Rectal smooth muscle tissue (tissue), 1 donor: Measurements from ENCODE around the gene PAX3.
A peak's percentile ranks its signal among the peaks of the same experiment; 100 is the strongest.

Source experiments
- H3K27ac ChIP-seq: one replicate; pipeline ENCODE4 v1.7.0; 2013; ENCODE audit warnings: low read depth, low read length, inconsistent platforms
- H3K27me3 ChIP-seq: one replicate; pipeline ENCODE4 v1.7.0; 2013; ENCODE audit warnings: low read length; ENCODE audit not compliant: control insufficient read depth, insufficient read depth
- H3K36me3 ChIP-seq: one replicate; pipeline ENCODE4 v1.7.0; 2013; ENCODE audit warnings: low read length; ENCODE audit not compliant: control insufficient read depth, insufficient read depth
- H3K4me1 ChIP-seq: one replicate; pipeline ENCODE4 v1.7.0; 2013; ENCODE audit warnings: low read length; ENCODE audit not compliant: control insufficient read depth, insufficient read depth
- H3K4me3 ChIP-seq: one replicate; pipeline ENCODE4 v1.7.0; 2013; ENCODE audit warnings: low read length
- H3K9ac ChIP-seq: one replicate; pipeline ENCODE4 v1.7.0; 2013; ENCODE audit warnings: low read length

PAX3 gene

GRCh38 chr2:222318712-222319585 lies 20.2 kb upstream of the PAX3 start:
- peaks cover 2% of the 10 kb centered on the region for H3K27me3 ChIP-seq

DNA sequence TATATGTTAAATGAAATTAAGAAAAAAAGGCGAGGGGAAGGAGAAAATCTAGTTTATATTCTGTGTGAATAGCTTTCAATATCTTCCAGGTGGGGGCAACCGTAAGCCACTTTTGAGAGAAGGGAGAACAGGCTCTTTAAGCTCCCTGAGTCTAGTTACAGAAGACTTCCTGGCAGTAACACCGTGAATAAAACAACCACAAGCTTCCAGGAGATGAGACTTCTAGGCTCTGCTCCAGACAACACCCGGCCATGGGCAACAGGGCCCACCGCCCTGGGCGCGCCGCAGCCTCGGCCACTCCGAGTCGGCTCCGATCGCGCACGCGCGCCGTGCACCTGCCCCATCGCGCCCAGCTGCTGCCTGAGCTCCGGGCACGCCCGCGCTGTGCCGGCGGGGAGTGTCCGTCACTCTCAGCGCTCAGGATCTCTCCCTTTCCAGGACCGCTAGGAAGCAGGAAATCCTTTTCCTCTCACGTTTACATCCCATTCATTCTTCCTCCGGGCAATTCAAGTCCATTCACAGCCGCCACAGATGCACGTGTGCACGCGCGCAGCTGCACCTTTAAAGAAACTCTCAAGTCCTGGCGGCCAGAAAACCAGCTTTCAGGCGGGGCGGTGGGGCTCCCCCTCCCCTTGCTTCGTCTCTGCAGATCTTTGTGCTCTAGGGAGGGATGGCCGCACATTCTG lies 19.4 kb upstream of the PAX3 start:
- Histone ChIP-seq H3K27ac (no peak overlapping the region), H3K4me1 (no peaks in the 10 kb centered on the region), H3K27me3 (peaks cover 2% of the 10 kb centered on the region), H3K9ac (no peak overlapping the region), H3K36me3 (no peaks in the 10 kb centered on the region), H3K4me3 (peak overlapping the region; percentile 50)

More at GRCh38 chr2:222318712-222319585, 20.2 kb upstream of the PAX3 start:
- no peak overlapping the region for H3K27ac ChIP-seq
- H3K36me3 ChIP-seq, result no peaks in the 10 kb centered on the region
- H3K4me1 ChIP-seq, result no peaks in the 10 kb centered on the region
- H3K4me3 ChIP-seq, result peak overlapping the region; percentile 52
- no peak overlapping the region for H3K9ac ChIP-seq

DNA sequence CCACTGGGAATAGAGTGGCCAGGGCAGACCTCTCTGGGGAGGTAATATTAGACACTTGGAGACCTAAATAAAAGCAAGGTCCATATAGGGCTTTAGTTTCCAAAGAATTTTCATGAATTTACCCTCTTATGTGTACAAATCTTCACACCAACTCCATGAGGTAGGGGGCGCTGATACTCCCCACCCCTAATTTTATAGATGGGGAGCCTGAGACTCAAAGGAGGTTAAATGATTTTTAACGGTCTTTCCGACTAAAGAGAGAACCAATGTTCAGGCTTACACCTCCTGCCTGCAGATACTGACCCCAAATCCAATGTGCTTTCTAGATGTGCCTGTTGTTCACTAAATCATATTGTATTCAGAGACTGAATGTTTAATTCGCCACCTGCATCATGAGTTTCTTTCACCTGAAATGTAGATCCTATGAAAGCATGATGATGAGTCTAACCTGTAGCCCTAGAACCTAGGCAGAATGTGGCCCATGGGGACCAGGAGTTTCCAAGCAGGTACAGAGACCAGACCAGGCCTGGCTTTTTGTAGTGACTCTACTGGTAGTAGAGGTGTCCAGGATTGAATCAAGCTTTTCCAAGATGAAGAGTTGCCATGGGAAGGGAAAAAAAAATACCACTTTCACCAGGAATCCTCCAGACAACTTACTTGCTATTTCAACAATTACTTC lies 16.8 kb upstream of the PAX3 start:
- H3K4me3 ChIP-seq, result no peak overlapping the region
- no peak overlapping the region for H3K9ac ChIP-seq
- H3K36me3 ChIP-seq, result no peaks in the 10 kb centered on the region
- no peak overlapping the region for H3K27ac ChIP-seq
- peaks cover 22% of the 10 kb centered on the region for H3K27me3 ChIP-seq
- no peaks in the 10 kb centered on the region for H3K4me1 ChIP-seq

DNA sequence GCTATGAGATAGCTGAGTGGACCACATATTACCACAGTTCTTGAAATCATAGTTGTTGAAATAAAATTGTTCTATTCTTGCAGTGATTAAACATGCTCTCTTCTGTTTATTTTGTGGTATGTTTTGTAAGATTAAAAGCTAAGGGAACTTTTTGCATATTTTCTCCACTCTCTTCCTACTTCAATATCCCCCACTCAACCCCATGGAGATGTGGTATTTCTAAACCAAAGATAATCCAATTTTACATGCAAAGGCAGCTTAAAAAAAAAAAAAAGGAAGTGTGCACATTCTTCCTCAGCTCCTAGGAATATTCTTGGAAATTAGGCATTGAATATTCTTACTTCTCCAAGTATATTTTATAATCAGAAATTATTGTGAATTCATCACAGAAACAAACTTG lies 15.0 kb upstream of the PAX3 start:
- Histone ChIP-seq H3K27me3 (peaks cover 26% of the 10 kb centered on the region), H3K27ac (no peak overlapping the region), H3K36me3 (no peaks in the 10 kb centered on the region), H3K4me1 (no peaks in the 10 kb centered on the region), H3K9ac (no peak overlapping the region), H3K4me3 (no peak overlapping the region)

DNA sequence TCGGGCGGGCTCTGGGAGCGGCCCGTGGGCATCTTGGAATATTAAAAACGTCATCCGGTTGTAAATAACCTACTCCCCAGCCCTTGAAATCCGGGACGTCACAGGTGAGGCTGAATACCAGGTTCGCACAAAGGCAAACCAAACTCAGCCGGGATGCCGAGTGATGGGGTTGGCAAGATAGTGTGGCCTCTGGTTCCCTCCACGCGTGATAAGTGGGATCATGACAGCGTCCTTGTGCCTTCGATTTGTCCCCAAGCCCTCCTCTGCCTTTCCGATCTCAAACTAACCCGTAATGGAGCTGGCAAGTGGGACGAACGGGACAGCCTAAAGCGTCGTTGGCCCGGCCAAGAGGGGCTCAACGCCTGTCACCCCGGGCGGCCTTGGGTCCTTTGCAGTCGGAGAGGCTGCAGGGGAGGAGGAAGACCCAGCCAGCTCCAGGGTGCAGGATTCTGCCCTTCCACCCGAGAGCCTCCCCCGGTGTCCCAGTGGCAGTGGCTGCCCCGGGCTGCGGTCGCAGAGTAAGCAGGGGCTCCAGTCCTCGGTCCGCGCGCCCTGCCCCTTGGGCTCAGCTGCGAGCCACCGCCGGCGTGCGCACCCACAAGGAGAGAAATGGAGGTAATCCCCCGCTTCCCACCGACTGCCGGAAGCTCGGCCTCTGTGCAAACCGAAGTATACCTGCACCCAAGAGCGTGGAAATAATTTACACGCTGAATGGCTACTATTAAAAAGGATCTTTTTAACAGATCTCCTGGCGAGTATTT lies 13.4 kb upstream of the PAX3 start:
- no peaks in the 10 kb centered on the region for H3K36me3 ChIP-seq
- peaks cover 38% of the 10 kb centered on the region for H3K27me3 ChIP-seq
- no peak overlapping the region for H3K27ac ChIP-seq
- no peak overlapping the region for H3K4me3 ChIP-seq
- no peaks in the 10 kb centered on the region for H3K4me1 ChIP-seq
- no peak overlapping the region for H3K9ac ChIP-seq

DNA sequence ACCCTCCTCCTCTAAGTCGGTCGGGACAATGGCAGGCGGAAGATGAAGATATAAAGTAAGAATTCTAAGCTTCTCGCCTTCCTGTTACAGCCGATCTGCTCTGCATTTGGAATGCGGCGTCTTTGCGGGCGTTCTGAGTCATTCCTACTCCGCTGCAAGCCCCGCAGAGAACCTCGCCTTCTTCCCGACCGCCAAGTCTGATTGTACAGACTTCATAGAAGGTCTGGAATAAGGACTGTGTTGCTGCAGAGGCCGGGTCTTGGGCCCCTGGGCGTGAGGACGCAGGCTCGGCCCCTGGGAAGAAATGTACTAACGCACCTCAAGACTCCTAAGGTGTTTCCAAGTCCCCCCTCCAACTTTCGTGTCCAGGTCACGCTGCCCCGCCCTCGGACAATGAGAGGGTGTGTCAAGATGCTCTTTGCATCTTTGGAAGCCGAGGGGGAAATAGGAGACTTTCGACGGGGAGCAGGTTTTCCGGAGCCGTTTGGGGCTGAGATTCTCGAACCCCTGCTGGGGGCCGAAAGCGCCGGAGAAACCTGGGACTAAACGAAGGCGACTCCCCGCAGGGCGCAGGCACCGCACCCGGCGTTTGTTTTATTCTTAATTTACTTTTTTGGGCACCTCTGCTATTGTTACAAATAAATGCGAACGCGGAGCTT lies 12.7 kb upstream of the PAX3 start:
- no peak overlapping the region for H3K4me3 ChIP-seq
- no peak overlapping the region for H3K9ac ChIP-seq
- no peak overlapping the region for H3K27ac ChIP-seq
- H3K4me1 ChIP-seq, result no peaks in the 10 kb centered on the region
- peaks cover 44% of the 10 kb centered on the region for H3K27me3 ChIP-seq
- no peaks in the 10 kb centered on the region for H3K36me3 ChIP-seq

DNA sequence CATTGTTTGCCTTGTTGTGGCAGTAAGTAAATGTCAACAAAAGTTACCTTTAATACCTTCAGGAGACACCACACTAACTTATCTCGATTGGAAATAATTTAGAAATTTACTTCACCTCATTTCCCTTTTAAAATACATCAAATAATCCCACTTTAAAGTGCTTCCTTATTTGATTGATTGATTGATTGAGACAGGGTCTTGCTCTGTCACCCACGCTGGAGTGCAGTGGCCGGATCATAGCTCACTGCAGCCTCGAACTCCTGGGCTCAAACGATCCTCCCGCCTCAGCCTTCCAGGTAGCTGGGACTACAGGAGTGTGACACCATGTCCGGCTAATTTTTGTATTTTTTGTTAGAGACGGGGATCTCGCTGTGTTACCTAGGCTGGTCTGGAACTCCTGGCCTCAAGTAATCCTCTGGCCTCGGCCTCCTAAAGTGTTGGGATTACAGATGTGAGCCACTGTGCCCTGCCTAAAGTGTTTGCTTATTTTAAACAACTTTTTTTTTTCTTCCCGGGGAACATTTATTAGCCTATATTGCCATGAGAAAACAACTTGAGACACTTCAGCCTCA lies 12.0 kb upstream of the PAX3 start:
- Histone ChIP-seq H3K27me3 (peaks cover 49% of the 10 kb centered on the region), H3K36me3 (no peaks in the 10 kb centered on the region), H3K4me3 (no peak overlapping the region), H3K27ac (no peak overlapping the region), H3K4me1 (no peaks in the 10 kb centered on the region), H3K9ac (no peak overlapping the region)

DNA sequence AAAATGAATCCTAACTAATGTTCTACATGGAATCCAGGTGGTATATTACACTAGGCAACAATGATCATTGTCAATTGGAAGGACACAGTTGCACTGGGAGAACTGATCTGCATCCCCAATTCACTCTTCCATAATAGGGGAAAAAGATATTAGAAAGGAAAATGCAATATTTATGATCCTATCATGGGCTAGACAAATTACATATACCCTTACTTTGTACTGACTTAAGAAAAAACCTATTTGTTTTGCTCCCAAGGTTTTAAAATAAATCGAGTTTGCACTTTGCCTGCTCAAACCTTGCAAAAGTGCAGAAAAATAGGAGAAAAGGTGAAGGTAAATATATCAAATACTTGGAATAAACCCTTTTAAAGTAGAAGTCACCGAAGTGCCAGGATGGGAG lies 11.0 kb upstream of the PAX3 start:
- Histone ChIP-seq H3K27ac (no peak overlapping the region), H3K27me3 (peaks cover 56% of the 10 kb centered on the region), H3K4me1 (peaks cover 2% of the 10 kb centered on the region), H3K9ac (no peak overlapping the region), H3K36me3 (no peaks in the 10 kb centered on the region), H3K4me3 (no peak overlapping the region)

GRCh38 chr2:222309361-222309760 lies 10.6 kb upstream of the PAX3 start:
- no peaks in the 10 kb centered on the region for H3K36me3 ChIP-seq
- no peak overlapping the region for H3K4me3 ChIP-seq
- H3K4me1 ChIP-seq, result peaks cover 2% of the 10 kb centered on the region
- H3K27me3 ChIP-seq, result peaks cover 60% of the 10 kb centered on the region
- no peak overlapping the region for H3K27ac ChIP-seq
- H3K9ac ChIP-seq, result no peak overlapping the region

DNA sequence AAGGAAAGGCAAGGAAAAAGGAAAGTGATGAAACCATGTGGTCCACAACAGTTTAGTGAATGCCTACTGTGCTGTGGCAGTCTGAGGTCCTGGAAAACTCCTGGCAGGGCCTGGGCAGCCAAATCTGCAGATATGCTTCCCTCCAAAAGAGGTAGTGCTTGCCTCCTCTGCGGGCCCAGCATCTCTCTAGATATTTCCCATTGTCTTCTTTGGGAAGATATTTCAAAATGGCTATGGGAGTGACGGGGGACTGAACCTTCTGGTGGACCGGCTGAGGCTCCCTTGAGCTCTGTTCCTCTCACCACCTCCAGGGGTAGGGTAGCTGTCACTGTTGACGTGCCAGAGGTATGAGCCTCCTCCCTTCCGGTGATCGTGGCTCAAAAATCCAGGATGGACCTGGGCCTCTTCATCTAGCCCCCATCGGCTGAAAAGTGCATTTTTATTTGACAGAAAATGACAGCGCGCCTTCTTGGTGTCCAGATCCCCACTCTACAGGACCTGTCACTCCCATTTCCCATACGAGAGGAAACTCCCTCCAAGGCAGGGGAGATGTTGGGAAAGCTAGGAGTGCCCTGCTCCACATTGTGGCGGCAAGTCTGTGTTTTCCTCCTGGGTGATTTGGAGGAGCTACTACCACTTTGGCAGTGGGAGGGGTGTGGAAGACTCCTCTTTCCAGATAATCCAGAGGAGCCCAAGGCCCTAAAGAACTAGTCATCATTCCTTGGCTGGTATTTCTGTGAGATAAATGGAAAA lies 9.4 kb upstream of the PAX3 start:
- Histone ChIP-seq H3K27me3 (peaks cover 67% of the 10 kb centered on the region), H3K4me1 (peaks cover 2% of the 10 kb centered on the region), H3K9ac (no peak overlapping the region), H3K27ac (no peak overlapping the region), H3K36me3 (no peaks in the 10 kb centered on the region), H3K4me3 (no peak overlapping the region)

- Histone ChIP-seq H3K27ac (no peak overlapping the region), H3K9ac (no peak overlapping the region), H3K36me3 (no peaks in the 10 kb centered on the region), H3K4me3 (no peak overlapping the region), H3K4me1 (peaks cover 2% of the 10 kb centered on the region), H3K27me3 (peaks cover 67% of the 10 kb centered on the region)
Observed at GRCh38 chr2:222307143-222307756, 8.5 kb upstream of the PAX3 start.
